Cardiac fibroblast (primary cell): Measurements from ENCODE around the gene RASD2.
"Not testable (repeated sequence)": the region's sequence is repeated elsewhere in the genome, so short reads cannot be mapped to it uniquely, and the experiment has no call there.

Experiments
- DNase-seq, 2 donors: peaks; one replicate each; pipeline versions ENCODE4 v3.0.0 to v3.0.0-alpha.2; 2010; ENCODE audit warnings: low read depth in 2 of 2
- H3K4me3 ChIP-seq, 2 donors: replicated peaks in 1 of 2; 1 replicate in 1 of 2; 2 replicates in 1 of 2; pipeline ENCODE4 v1.5.1; 2011; ENCODE audit warnings: low read depth in 2 of 2, low read length in 2 of 2, mild to moderate bottlenecking in 2 of 2, moderate library complexity in 1 of 2
- TF ChIP-seq, protein P1 (sequence below): IDR thresholded peaks from one replicate; pipeline ENCODE4 v1.5.1; 2011; ENCODE audit warnings: low read depth, mild to moderate bottlenecking, low read length, inconsistent platforms

RASD2 gene

DNA sequence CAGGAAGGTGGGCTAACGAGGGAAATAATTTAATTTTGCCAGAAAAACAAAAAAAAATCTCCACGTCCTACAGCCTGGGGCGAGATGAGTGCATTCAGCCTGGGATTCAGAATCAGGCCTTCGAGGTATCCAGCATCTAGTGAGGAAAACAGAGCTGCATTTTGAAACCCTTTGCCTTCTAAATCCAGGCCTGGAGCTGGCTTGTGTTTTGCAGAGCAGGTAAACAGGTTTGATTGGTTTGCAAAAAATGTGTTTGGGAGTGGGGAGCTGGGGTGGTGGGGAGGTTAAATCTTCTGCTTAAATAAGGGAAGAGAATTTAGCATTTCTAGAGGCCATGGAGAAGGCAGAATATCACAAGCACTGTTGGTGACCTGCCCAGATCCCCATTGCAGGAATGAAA lies 29.7 kb upstream of the RASD2 start:
- H3K4me3 ChIP-seq = no peak overlapping the region
- DNase-seq = no peak
- TF ChIP-seq, protein P1, sequence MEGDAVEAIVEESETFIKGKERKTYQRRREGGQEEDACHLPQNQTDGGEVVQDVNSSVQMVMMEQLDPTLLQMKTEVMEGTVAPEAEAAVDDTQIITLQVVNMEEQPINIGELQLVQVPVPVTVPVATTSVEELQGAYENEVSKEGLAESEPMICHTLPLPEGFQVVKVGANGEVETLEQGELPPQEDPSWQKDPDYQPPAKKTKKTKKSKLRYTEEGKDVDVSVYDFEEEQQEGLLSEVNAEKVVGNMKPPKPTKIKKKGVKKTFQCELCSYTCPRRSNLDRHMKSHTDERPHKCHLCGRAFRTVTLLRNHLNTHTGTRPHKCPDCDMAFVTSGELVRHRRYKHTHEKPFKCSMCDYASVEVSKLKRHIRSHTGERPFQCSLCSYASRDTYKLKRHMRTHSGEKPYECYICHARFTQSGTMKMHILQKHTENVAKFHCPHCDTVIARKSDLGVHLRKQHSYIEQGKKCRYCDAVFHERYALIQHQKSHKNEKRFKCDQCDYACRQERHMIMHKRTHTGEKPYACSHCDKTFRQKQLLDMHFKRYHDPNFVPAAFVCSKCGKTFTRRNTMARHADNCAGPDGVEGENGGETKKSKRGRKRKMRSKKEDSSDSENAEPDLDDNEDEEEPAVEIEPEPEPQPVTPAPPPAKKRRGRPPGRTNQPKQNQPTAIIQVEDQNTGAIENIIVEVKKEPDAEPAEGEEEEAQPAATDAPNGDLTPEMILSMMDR = no peak

DNA sequence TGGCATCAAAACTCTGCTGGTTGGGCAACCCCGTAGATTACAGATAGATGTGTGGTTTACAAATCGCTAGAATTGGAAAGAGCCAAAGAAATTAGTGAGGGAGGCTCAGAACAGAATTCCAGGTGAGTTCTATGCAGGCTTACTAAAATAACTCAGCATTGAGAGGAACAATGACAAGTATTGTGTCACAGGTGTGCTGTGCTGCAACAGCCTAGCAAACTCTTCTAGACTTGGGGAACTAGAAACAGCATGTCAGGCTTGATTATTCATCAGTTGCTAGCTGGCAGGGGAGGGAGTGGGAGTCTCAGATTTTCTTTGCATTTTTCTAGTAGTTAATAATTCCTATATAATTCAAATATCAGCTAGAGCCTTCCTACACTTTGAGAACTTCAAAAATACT lies 26.3 kb upstream of the RASD2 start:
- TF ChIP-seq, protein P1 = no peak
- DNase-seq = no peak
- no peak overlapping the region for H3K4me3 ChIP-seq

DNA sequence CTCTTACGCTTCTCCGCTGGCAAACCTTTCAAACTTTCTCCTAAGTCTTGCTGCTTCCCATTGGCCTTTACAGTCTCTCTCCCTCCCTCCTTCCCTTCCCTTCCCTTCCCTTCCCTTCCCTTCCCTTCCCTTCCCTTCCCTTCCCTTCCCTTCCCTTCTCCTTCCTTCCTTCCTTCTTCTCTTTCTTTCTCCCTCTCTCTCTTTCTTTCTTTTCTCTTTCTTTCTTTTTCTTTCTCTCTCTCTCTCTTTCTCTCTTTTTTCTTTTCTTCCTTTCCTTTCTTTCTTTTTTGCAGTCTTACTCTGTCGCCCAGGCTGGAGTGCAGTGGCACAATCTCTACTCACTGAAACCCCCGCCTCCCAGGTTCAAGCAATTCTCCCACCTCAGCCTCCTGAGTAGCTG lies 24.7 kb upstream of the RASD2 start:
- H3K4me3 ChIP-seq, DNase-seq: not testable (repeated sequence)

DNA sequence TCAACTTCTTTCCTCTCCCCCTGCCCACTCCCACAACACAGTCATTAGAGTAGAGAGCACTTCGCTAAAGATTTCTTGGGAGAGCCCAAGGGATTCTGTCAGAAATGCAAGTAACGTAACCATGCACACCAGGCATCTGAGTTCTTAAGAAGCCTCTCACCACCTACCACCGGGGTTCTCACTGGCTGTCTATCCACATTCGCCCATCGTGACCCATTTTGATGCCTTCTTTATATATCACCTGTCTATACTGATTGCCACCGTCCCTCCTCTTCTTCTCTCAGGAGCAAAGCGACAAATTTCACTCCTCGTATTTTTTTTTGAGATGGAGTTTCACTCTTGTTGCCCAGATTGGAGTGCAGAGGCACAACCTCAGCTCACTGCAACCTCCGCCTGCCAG lies 23.9 kb upstream of the RASD2 start:
- DNase-seq = no peak
- TF ChIP-seq, protein P1 = no peak

DNA sequence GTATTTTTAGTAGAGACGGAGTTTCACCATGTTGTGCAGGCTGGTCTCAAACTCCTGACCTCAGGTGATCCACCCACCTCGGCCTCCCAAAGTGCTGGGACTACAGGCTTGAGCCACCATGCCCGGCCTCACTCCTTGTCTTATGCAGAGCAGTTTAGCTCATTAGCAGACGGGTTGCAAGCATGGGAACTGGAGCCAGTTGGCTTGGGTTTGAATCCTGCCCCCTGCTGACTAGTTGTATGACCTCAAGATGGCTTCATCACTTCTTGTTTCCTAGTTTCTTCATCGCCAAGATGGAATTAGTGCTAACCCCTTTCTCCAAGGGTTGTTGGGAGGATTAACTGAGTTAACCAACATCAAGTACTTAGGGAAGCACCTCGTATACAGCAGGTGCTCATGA lies 23.4 kb upstream of the RASD2 start:
- DNase-seq = no peak
- TF ChIP-seq, protein P1 = no peak

More for the DNA sequence above, 23.9 kb upstream of the RASD2 start:
- H3K4me3 ChIP-seq = no peak overlapping the region

DNA sequence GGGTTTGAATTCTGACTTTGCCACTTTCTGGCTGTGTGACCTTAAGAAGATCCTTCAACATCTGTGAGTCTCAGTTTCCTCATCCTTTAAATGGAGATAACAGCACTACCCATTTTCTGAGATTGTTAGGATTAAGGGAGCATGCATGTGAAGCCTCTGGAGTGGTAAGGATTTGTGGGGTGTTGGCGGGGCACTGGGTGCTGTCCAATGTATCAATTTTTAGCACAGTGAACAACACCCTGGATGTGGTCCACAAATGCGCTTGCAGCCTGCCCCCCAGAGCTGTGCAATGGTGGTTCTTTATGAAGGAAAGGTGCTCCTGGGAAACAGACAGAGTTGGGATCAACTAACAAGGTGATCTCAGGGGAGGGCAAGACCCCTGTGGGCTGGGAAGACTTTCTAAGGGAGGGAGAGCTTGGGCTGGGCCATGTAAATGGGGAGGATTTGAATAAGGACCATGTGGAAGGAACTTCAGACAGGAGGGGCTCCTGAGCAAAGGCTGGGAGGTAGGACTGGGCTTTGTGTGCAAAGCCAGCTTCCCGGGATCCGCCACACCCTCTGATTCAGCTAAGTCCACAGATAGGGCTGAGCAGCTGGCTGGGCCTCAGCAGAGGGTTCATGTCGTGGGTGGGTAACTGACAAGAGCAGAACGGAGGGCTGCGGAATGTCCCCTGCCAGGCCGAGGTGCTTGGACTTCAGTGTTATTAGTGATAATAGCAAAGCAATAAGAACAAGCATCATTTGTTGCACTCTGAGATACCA lies 22.7 kb upstream of the RASD2 start:
- H3K4me3 ChIP-seq = no peak overlapping the region
- TF ChIP-seq, protein P1 = no peak
- peak in 1 of 2 donors; percentile 29 for DNase-seq

More for the DNA sequence above, 23.4 kb upstream of the RASD2 start:
- no peak overlapping the region for H3K4me3 ChIP-seq

DNA sequence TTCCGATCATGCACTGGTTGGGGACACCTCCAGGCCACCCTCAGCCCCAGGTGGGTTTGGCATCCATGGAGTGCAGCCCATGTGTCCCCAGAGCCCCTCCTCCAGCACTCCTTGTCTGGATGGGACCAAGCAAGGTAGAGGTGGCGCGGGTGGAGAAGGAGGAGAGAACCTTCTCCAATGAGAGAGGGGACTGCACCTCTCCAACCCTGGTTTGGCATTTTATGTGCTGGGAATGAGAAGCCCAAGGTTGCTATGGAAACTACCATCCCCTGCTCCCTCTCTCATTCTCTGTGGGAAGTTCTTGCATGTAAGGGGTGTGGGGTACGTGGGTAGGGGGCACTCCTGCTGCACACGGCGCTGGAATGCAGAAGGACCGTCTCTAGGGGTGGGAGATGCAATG lies 21.8 kb upstream of the RASD2 start:
- TF ChIP-seq, protein P1 = no peak
- H3K4me3 ChIP-seq = no peak overlapping the region
- DNase-seq = no peak
